ENCODE results near the gene CTBP2.

DNA sequence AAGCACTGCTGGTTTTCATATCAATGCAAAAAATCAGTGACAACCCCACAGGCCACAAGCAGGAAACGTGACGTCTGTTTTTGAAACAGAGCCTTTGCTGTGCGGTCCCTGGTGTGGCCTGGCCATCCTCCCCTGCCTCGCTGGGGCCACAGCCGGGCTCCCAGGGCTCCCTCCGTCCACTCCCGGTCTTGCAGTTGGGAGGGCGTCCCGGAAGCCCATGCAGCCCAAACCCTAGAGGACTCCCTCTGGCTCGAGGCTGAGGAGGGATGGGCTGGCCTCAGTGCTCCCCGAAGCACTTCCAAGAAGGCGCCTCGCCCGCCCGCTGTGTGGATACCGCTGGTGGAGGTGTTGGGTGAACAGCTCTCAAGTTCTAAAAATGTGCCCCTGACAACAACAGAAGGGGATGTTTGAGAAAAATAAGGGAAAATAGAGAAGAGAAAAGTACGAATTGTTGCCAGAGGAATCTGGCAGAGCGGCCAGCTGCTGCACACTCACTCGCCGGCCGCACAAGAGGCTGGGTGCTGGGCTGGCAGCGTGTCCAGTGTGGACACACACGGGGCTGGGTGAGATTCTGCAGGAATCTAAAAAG, 144.9 kb downstream of the CTBP2 start:
- TF ChIP-seq EZH2 (optimal IDR thresholded peaks at IDR 0.05; ENCODE audit: low read depth, low read length) = no peak
- TF ChIP-seq, protein P1, sequence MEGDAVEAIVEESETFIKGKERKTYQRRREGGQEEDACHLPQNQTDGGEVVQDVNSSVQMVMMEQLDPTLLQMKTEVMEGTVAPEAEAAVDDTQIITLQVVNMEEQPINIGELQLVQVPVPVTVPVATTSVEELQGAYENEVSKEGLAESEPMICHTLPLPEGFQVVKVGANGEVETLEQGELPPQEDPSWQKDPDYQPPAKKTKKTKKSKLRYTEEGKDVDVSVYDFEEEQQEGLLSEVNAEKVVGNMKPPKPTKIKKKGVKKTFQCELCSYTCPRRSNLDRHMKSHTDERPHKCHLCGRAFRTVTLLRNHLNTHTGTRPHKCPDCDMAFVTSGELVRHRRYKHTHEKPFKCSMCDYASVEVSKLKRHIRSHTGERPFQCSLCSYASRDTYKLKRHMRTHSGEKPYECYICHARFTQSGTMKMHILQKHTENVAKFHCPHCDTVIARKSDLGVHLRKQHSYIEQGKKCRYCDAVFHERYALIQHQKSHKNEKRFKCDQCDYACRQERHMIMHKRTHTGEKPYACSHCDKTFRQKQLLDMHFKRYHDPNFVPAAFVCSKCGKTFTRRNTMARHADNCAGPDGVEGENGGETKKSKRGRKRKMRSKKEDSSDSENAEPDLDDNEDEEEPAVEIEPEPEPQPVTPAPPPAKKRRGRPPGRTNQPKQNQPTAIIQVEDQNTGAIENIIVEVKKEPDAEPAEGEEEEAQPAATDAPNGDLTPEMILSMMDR (IDR thresholded peaks at IDR 0.05; ENCODE audit: low read length) = no peak

All from MM.1S (cell line).